K562 (cell line): ENCODE measurements around the gene NELFE. TPM values are rescaled to one million over a fixed set of nuclear protein-coding genes. Genes with fewer than 3 reads are reported as not detected.
A peak's percentile ranks its signal among the peaks of the same experiment; 100 is the strongest.

Experiments
- BRD9 ChIP-seq: fragments of 450-650 bp; IDR thresholded peaks from 2 replicates; pipeline ENCODE4 v1.6.1; 2018; ENCODE audit warnings: low read depth; ENCODE audit not compliant: partially characterized antibody
- FOXK2 ChIP-seq, 2 experiments: fragments of 450-650 bp; IDR thresholded peaks in 1 of 2; conservative IDR thresholded peaks in 1 of 2; 2 replicates each; pipeline ENCODE4 v1.6.1; 2016; ENCODE audit warnings: low read depth in 2 of 2, mild to moderate bottlenecking in 1 of 2
- HNRNPLL ChIP-seq: fragments of 200-400 bp; formaldehyde crosslinking; IDR thresholded peaks from 2 replicates; pipeline ENCODE4 v1.6.1; 2017; ENCODE audit warnings: low read length, low read depth, mild to moderate bottlenecking; ENCODE audit not compliant: poor library complexity, severe bottlenecking
- KDM1A ChIP-seq, 2 experiments: fragments of 450-650 bp; IDR thresholded peaks; 2 replicates each; pipeline ENCODE4 v1.6.1; 2016; ENCODE audit warnings: mild to moderate bottlenecking in 2 of 2
- NFYB ChIP-seq: IDR thresholded peaks from 2 replicates; pipeline ENCODE4 v1.6.1; 2011; ENCODE audit warnings: mild to moderate bottlenecking, moderate library complexity; ENCODE audit not compliant: insufficient read length; ENCODE audit errors: extremely low read depth
- PTRF ChIP-seq: fragments of 450-650 bp; IDR thresholded peaks from 2 replicates; pipeline ENCODE4 v1.6.1; 2016; ENCODE audit warnings: mild to moderate bottlenecking, missing genetic modification characterization, missing compliant biosample characterization
- RAD21 ChIP-seq, 2 experiments: fragments of 250-450 bp in 1 of 2; fragments of 450-650 bp in 1 of 2; sonication (Bioruptor Pico) in 1 of 2; formaldehyde crosslinking in 1 of 2; IDR thresholded peaks in 1 of 2; conservative IDR thresholded peaks in 1 of 2; 2 replicates each; pipeline versions ENCODE4 v1.4.0 to v1.8.0; 2020 to 2022; ENCODE audit warnings: mild to moderate bottlenecking in 2 of 2, moderate library complexity in 1 of 2
- RBM34 ChIP-seq: fragments of 200-400 bp; formaldehyde crosslinking; IDR thresholded peaks from 2 replicates; pipeline ENCODE4 v1.6.1; 2018; ENCODE audit warnings: low read length, borderline replicate concordance; ENCODE audit not compliant: insufficient read depth
- SMARCA5 ChIP-seq: fragments of 450-650 bp; IDR thresholded peaks from 2 replicates; pipeline ENCODE4 v1.6.1; 2016
- ZNF274 ChIP-seq: IDR thresholded peaks from 2 replicates; pipeline ENCODE4 v1.6.1; 2011; ENCODE audit warnings: low read depth, mild to moderate bottlenecking, low read length, moderate library complexity, borderline replicate concordance
- ZNF551 ChIP-seq: fragments of 250-450 bp; sonication (Bioruptor Pico); IDR thresholded peaks from 2 replicates; pipeline ENCODE4 v1.5.0; 2021; ENCODE audit warnings: mild to moderate bottlenecking, moderate library complexity
- ZNF75A ChIP-seq: fragments of 450-650 bp; formaldehyde crosslinking; IDR thresholded peaks from 2 replicates; pipeline ENCODE4 v1.4.0; 2020; ENCODE audit warnings: mild to moderate bottlenecking
- polyA plus RNA-seq, 8 experiments: library from polyadenylated mRNA; depleted of rRNA in 4 of 8; stranded (reverse) in 5 of 8; unstranded in 3 of 8; fragments of >200 nt; fragmentation: Nextera tagmentation in 2 of 8; fragmentation: Illumina TruSeq in 1 of 8; extraction: Ambion mirVana in 2 of 8; extraction: Trizol in 1 of 8; gene quantifications; 2 replicates each; pipeline versions ENCODE4 v1.2.1 to v1.2.3, GENCODE V29; 2011 to 2014; ENCODE audit warnings: inconsistent platforms in 1 of 8, missing spikeins in 1 of 8
- total RNA-seq, 7 experiments: library from RNA; depleted of rRNA in 6 of 7; stranded (reverse); fragments of >200 nt in 6 of 7; fragmentation: Illumina TruSeq in 2 of 7; extraction: Trizol in 2 of 7; gene quantifications; 2 replicates each; pipeline versions ENCODE4 v1.2.1 to v1.2.3, GENCODE V29; 2011 to 2021; ENCODE audit warnings: low replicate concordance in 1 of 7
- TF ChIP-seq, protein P1 (sequence below), 2 experiments: fragments of 450-650 bp in 1 of 2; sonication (generic) in 1 of 2; formaldehyde crosslinking; conservative IDR thresholded peaks; 2 replicates each; pipeline versions ENCODE4 v1.4.0 to v1.8.1; 2020 to 2022; ENCODE audit warnings: mild to moderate bottlenecking in 1 of 2, missing genetic modification reagents in 1 of 2
- TF ChIP-seq, protein P2 (sequence below), 2 experiments: fragments of 200-800 bp in 1 of 2; sonication (Bioruptor generic) in 1 of 2; sonication (generic) in 1 of 2; formaldehyde crosslinking in 1 of 2; IDR thresholded peaks in 1 of 2; conservative IDR thresholded peaks in 1 of 2; 2 replicates each; pipeline versions ENCODE4 v1.5.0 to v1.6.1; 2016 to 2020; ENCODE audit warnings: missing compliant biosample characterization in 1 of 2, missing genetic modification characterization in 1 of 2, missing genetic modification reagents in 1 of 2
- TF ChIP-seq, protein P3 (sequence below): sonication (generic); formaldehyde crosslinking; IDR thresholded peaks from 2 replicates; pipeline ENCODE4 v1.8.0; 2023; ENCODE audit warnings: missing genetic modification reagents, mild to moderate bottlenecking, borderline replicate concordance

Gene NELFE
- total and polyA plus RNA-seq, 9 of the 15 experiments (the other 6 are each of a cell fraction or from before 2014, with no cell fraction given), result 15.2 to 157 (median 91.5) TPM

DNA sequence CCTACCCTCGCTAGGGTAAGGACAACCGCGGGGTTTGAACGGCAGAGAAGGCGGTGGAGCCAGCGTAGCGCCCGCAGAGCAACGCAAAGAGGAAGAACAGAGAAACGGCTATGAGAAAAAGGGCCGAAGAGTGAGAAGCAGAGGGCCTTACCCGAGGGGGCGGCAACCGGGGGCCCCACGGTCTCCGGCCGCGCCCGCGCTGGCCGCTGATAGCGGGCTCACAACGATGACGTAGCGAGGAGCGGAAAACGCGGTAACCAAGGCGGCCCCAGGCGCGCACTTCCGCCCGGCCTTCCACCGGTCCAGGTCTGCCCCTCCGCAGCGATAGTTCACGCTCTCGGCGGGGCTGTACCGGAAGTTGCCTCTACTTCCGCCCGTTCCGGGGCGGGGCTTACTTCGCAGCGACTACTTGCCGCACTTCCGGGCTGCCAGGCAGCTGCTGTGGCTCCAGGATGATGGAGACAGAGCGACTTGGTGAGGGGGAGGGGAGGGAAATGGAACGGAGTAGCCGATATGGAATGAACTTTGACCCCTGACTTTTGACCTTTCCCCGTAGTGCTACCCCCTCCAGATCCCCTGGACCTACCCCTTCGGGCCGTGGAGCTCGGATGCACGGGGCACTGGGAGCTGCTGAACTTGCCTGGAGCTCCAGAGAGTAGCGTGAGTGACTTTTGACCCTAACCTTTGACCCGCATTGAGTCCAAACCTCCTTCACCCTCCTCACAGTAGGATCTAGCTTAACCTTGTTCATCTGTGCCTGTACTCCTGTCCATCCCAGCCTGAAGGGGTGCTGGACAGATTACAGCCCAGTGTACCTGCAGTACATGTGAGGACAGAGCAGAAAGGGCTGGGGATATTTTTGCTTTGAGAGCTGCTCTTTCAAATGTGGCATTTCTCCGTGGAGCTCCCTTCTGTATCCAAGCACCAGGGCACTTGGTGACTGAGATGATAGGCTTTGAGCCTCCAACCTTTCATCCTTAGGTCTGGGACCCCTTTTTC is at the start of gene NELFE, which contains the start of gene SKIC2 (continued):
- TF ChIP-seq, protein P1, sequence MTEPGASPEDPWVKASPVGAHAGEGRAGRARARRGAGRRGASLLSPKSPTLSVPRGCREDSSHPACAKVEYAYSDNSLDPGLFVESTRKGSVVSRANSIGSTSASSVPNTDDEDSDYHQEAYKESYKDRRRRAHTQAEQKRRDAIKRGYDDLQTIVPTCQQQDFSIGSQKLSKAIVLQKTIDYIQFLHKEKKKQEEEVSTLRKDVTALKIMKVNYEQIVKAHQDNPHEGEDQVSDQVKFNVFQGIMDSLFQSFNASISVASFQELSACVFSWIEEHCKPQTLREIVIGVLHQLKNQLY (CRISPR knock-in tag; conservative IDR thresholded peaks at IDR 0.05), result peak in 1 of 2 experiments; percentile 89; a peak in 1 of 4 replicates
- no peak for TF ChIP-seq RBM34
- TF ChIP-seq FOXK2 (conservative IDR thresholded peaks at IDR 0.05 in 1 of 2, IDR thresholded peaks at IDR 0.05 in 1 of 2; ENCODE audit: low read depth in 2 of 2), result peak; percentile 84 to 85
- TF ChIP-seq NFYB, result no peak
- TF ChIP-seq ZNF551 (CRISPR knock-in tag), result no peak
- TF ChIP-seq ZNF75A (CRISPR knock-in tag), result 0 out of 2 replicates have a peak, but pooled peaks have one; percentile 53
- TF ChIP-seq ZNF274, result no peak
- TF ChIP-seq, protein P2, sequence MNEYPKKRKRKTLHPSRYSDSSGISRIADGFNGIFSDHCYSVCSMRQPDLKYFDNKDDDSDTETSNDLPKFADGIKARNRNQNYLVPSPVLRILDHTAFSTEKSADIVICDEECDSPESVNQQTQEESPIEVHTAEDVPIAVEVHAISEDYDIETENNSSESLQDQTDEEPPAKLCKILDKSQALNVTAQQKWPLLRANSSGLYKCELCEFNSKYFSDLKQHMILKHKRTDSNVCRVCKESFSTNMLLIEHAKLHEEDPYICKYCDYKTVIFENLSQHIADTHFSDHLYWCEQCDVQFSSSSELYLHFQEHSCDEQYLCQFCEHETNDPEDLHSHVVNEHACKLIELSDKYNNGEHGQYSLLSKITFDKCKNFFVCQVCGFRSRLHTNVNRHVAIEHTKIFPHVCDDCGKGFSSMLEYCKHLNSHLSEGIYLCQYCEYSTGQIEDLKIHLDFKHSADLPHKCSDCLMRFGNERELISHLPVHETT (CRISPR knock-in tag; conservative IDR thresholded peaks at IDR 0.05 in 1 of 2, IDR thresholded peaks at IDR 0.05 in 1 of 2), result peak in 1 of 2 experiments; percentile 96; a peak in 2 of 4 replicates
- no peak for TF ChIP-seq SMARCA5
- TF ChIP-seq BRD9, result peak; percentile 38
- TF ChIP-seq KDM1A (IDR thresholded peaks at IDR 0.05), result peak; percentile 59 to 80; a peak in 3 of 4 replicates
- TF ChIP-seq, protein P3, sequence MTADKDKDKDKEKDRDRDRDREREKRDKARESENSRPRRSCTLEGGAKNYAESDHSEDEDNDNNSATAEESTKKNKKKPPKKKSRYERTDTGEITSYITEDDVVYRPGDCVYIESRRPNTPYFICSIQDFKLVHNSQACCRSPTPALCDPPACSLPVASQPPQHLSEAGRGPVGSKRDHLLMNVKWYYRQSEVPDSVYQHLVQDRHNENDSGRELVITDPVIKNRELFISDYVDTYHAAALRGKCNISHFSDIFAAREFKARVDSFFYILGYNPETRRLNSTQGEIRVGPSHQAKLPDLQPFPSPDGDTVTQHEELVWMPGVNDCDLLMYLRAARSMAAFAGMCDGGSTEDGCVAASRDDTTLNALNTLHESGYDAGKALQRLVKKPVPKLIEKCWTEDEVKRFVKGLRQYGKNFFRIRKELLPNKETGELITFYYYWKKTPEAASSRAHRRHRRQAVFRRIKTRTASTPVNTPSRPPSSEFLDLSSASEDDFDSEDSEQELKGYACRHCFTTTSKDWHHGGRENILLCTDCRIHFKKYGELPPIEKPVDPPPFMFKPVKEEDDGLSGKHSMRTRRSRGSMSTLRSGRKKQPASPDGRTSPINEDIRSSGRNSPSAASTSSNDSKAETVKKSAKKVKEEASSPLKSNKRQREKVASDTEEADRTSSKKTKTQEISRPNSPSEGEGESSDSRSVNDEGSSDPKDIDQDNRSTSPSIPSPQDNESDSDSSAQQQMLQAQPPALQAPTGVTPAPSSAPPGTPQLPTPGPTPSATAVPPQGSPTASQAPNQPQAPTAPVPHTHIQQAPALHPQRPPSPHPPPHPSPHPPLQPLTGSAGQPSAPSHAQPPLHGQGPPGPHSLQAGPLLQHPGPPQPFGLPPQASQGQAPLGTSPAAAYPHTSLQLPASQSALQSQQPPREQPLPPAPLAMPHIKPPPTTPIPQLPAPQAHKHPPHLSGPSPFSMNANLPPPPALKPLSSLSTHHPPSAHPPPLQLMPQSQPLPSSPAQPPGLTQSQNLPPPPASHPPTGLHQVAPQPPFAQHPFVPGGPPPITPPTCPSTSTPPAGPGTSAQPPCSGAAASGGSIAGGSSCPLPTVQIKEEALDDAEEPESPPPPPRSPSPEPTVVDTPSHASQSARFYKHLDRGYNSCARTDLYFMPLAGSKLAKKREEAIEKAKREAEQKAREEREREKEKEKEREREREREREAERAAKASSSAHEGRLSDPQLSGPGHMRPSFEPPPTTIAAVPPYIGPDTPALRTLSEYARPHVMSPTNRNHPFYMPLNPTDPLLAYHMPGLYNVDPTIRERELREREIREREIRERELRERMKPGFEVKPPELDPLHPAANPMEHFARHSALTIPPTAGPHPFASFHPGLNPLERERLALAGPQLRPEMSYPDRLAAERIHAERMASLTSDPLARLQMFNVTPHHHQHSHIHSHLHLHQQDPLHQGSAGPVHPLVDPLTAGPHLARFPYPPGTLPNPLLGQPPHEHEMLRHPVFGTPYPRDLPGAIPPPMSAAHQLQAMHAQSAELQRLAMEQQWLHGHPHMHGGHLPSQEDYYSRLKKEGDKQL, result peak; percentile 92; the same call in 1 of the 2 replicates
- peak; percentile 97 for TF ChIP-seq HNRNPLL
- TF ChIP-seq PTRF, result peak; percentile 80
- peak; percentile 24 to 28 for TF ChIP-seq RAD21 (CRISPR knock-in tag; conservative IDR thresholded peaks at IDR 0.05 in 1 of 2, IDR thresholded peaks at IDR 0.05 in 1 of 2)
